HFFc6 (cell line): ENCODE measurements around the gene PRXL2B. TPM values are rescaled to one million over a fixed set of nuclear protein-coding genes. Genes with fewer than 3 reads are reported as not detected.

Experiments used
- DNase-seq: peaks from one replicate; pipeline ENCODE4 v3.0.0-alpha.2; 2018
- H3K27ac Mint-ChIP-seq: 2 replicates; pipeline ENCODE4 v1.8.0; 2020; ENCODE audit warnings: mild to moderate bottlenecking, mixed read lengths
- H3K27me3 Mint-ChIP-seq: 2 replicates; pipeline ENCODE4 v1.8.0; 2021; ENCODE audit warnings: mild to moderate bottlenecking, moderate library complexity, mixed read lengths; ENCODE audit not compliant: insufficient read depth
- H3K36me3 Mint-ChIP-seq: 2 replicates; pipeline ENCODE4 v1.8.0; 2021; ENCODE audit warnings: low read depth, mixed read lengths
- H3K4me1 Mint-ChIP-seq: 2 replicates; pipeline ENCODE4 v1.8.0; 2020; ENCODE audit warnings: low read depth, mixed read lengths
- H3K4me3 Mint-ChIP-seq: 2 replicates; pipeline ENCODE4 v1.8.0; 2020; ENCODE audit warnings: mild to moderate bottlenecking, moderate library complexity, mixed read lengths
- H3K9me3 Mint-ChIP-seq: 2 replicates; pipeline ENCODE4 v1.8.0; 2020; ENCODE audit warnings: mild to moderate bottlenecking, mixed read lengths
- CTCF ChIP-seq: fragments of 200-600 bp; sonication (generic); IDR thresholded peaks from 2 replicates; pipeline ENCODE4 v1.5.0; 2021; ENCODE audit warnings: antibody characterized with exemption, mild to moderate bottlenecking
- total RNA-seq, 6 experiments: library from RNA; stranded (reverse); fragmentation: NEBNext Ultra II Directional; extraction: Animal tissue kit (Norgen Biotek cat#: 25700); gene quantifications; 2 replicates in 1 of 6; 3 replicates in 5 of 6; pipeline ENCODE4 v1.2.3, GENCODE V29; 2021

The PRXL2B gene
- total RNA-seq, 6 experiments from 2014 or later: 27.1 to 38.9 (median 34.7) TPM

- Mint-ChIP-seq H3K36me3 (peaks cover 11% of the 10 kb centered on the region), H3K27me3 (peaks cover 7% of the 10 kb centered on the region), H3K9me3 (peaks cover 17% of the 10 kb centered on the region), H3K4me3 (no peak overlapping the region), H3K4me1 (no peaks in the 10 kb centered on the region), H3K27ac (no peak overlapping the region)
- DNase-seq: no peak
- no peak for TF ChIP-seq CTCF
Observed at GRCh38 chr1:2639607-2640521, 53.3 kb downstream of the PRXL2B start.

DNA sequence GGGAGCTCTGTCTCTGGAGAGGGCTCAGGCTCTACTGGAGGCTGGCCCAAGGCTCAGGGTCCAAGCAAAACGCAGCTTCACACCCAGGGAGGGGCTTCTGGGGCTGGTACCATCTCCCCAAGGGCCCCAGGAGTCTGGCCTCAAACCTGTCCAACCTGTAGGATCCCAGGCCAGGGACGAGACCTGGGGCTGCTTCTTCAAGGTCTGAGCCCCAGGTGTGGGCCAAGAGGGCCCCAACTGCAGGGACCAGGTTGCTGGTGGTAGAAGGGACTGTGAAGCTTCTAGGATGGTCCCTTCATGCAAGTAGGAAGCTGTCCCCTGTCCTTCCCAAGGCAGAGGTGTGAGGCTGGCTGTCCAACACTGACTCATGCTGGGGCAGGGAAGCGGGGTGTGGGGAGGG lies 54.0 kb downstream of the PRXL2B start:
- H3K9me3 Mint-ChIP-seq: peaks cover 17% of the 10 kb centered on the region
- no peaks in the 10 kb centered on the region for H3K4me1 Mint-ChIP-seq
- no peak for TF ChIP-seq CTCF
- H3K36me3 Mint-ChIP-seq: peaks cover 11% of the 10 kb centered on the region
- no peak overlapping the region for H3K27ac Mint-ChIP-seq
- DNase-seq: no peak
- H3K4me3 Mint-ChIP-seq: no peak overlapping the region
- peaks cover 5% of the 10 kb centered on the region for H3K27me3 Mint-ChIP-seq

Other genes starting within 250 kb of the PRXL2B start
- 1 to 10 TPM; 5.3 to 8.9 (median 6.9) TPM for gene MORN1, start 195.2 kb upstream of the PRXL2B start, total RNA-seq
- 100 to 1,000 TPM; 254 to 303 (median 283) TPM for gene RER1, start 194.9 kb upstream of the PRXL2B start, total RNA-seq
- 10 to 100 TPM; 25.4 to 29.8 (median 26.4) TPM for gene PEX10, start 174.2 kb upstream of the PRXL2B start, total RNA-seq
- gene PLCH2, start 110.5 kb upstream of the PRXL2B start, total RNA-seq: under 1 TPM in 5 of 6 experiments, not detected in 1; 0.09 to 0.34 (median 0.18) TPM
- 10 to 100 TPM; 20.6 to 26.4 (median 24.0) TPM for gene PANK4, start 60.2 kb upstream of the PRXL2B start, total RNA-seq
- gene HES5, start 56.5 kb upstream of the PRXL2B start, total RNA-seq: under 1 TPM in 5 of 6 experiments, not detected in 1; 0.28 to 0.57 (median 0.36) TPM
- 10 to 100 TPM in 4 of 6 experiments, 1 to 10 TPM in 2; 7.4 to 14.2 (median 11.5) TPM for gene TNFRSF14, start 30.4 kb upstream of the PRXL2B start, total RNA-seq
- gene MMEL1, start 46.2 kb downstream of the PRXL2B start, total RNA-seq: not detected
- under 1 TPM; 0.11 to 0.19 (median 0.16) TPM for gene TTC34, start 214.9 kb downstream of the PRXL2B start, total RNA-seq